Stimulated activated CD8-positive, alpha-beta memory T cell treated with anti-CD3 and anti-CD28 coated beads, Interleukin-2, amount 100 ng/mL, for 1 hour (primary cell): ENCODE results near the gene SAMD9.
A peak's percentile ranks its signal among the peaks of the same experiment; 100 is the strongest.
"Not testable (repeated sequence)": the region's sequence is repeated elsewhere in the genome, so short reads cannot be mapped to it uniquely, and the experiment has no call there.

Experiments
- DNase-seq, 2 donors: peaks; one replicate each; pipeline ENCODE4 v3.0.0-alpha.2; 2020; ENCODE audit warnings: low read depth in 2 of 2

Gene SAMD9

DNA sequence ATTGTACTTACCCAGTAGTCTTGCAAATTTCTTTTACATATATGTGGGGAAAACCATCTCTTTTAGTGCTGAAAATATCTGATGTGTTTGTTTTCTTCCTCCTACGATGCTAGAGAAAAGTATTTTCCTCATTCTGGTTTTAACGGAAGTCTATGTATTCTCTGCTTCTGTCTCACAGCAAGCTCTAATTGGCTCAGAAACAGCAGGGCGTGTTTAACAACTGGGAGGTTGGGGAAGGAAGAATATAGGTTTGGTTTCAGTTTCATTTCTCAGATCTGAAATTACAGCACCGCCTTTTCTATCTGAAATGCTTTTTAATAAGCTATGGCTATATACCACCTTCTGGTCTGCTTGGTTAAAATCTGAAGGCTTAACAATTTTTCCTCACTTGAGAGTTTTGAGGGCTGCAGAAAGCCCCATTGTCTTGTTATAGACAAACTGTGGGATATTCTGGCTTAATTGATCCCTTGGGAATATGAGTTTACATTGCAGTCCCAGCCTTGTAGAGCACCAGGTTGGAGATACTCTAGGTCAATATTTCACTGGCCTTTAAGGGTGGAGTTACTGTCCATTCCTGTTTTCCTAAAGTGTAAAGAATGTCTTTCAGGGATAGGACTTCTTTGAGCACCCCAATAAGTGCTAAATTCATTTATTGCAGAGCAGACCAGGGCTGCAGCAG lies at the start of gene SAMD9:
TSS of gene SAMD9 (minus strand) at position 128 of the 679 bp plus-strand sequence. CDS start 11,882 bp downstream, outside the sequence.
- peak; percentile 18 to 19 for DNase-seq

DNA sequence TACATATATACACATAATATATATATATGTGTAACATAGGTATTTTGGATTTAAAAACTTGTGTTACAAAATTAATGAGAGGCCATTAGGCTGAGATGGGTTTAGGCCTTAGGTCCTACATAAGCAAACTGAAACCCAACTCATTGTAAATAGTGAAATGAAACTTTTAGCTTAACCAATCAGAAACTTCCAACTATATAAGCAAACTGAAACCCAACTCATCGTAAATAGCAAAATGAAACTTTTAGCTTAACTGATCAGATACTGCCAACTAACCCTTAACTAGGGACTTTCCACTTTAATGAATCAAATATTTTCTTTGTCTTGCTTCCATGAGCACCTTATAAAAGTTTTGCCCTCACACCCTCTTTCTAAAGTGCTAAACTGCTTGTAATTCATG lies 47.7 kb upstream of the SAMD9 start:
- no peak for DNase-seq

DNA sequence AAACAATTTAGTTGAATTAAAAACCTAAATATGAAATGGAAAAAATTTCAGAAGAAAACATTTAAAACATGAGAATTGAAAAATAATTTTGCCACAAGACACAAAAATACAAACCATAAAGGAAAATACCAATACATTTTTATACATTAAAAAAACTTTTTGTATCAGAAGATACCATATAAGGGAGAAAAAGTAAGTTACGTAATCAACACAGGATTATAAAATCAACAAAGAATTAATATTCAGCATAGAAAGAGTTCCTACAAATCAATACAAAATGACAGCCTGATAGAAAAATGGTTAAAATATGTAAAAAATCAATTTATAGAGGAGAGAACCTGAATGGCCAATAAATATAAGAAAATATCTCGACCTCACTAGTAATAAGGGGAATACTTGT lies 47.0 kb upstream of the SAMD9 start:
- DNase-seq, result no peak

DNA sequence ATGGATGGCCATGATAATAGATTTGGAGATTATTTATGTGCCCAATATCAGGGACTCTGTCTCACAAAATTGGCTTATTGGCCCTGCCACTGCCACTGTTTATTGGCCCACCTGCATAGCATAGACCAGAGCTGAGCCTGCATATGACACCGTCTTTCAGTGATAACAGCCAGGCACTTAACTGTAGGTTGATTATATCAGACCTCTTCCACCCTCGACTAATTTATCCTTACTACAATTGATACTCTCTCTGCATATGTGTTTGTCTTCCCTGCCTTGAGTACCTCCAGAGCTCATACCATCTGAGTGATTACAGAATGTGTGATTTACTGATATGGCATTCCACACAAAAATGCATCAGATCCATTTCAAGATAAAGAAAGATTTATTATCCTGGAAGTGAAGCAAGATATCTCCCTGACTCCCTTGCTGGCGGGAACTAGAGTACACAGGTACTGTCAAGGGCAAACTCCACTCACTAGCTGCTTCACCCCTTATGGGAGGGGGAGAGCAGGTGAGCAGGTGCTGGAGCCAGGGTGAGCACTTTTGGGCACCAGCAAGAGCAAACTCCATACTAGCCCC lies 43.5 kb upstream of the SAMD9 start:
- DNase-seq, result no peak

DNA sequence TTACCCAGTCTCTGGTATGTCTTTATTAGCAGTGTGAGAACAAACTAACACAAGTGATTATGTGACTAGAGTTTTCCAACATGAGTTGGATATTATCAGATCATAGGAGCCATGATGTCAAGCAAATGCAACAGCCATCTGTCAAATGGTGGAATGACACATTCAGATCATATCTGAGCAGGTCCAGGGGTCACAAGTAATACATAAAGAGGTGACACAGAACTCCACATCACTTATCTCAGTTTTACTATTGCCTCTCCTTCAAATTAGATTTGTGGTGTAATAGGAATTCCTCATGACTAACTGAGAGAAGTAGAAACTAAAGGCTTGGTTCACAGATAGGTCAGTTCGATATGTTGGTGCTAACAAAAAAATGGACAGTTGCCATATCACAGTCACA lies 42.6 kb upstream of the SAMD9 start:
- no peak for DNase-seq

DNA sequence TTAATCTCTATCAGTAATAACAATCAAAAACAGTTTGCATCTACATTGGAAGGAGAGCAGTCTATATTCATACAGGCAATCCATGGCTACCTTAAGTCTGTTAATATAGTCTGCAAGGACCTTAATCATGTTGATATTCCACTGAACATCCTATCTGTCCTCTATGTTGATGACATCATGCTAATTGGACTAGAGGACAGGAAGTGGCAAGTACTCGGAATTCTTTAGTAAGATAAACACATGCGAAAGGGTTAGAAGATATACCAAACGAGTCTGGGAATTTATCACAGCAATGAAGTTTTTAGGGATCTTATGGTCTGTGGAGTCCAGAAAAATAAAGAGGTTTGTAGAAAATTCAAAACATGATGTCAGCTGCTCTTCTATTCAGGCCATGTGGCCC lies 41.7 kb upstream of the SAMD9 start:
- no peak for DNase-seq

DNA sequence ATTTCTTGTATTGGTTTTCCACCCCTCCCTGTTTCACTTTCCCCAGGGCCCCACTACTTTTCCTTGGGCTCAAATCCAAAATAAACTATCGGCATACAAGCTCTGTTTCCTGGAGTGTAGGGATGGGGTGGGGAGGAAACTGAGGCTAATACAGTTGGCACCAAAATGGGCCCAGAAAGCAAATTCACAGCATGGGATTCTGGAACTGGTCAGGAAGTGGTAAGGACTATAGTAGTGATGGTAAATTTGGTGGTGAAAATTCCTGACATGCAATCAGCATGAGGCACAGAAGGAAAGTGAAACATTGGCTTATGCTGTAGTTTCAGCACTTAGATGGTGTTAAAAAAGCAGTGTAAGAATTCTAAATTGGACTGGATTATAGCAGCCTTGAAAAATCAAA lies 39.1 kb upstream of the SAMD9 start:
- no peak for DNase-seq

DNA sequence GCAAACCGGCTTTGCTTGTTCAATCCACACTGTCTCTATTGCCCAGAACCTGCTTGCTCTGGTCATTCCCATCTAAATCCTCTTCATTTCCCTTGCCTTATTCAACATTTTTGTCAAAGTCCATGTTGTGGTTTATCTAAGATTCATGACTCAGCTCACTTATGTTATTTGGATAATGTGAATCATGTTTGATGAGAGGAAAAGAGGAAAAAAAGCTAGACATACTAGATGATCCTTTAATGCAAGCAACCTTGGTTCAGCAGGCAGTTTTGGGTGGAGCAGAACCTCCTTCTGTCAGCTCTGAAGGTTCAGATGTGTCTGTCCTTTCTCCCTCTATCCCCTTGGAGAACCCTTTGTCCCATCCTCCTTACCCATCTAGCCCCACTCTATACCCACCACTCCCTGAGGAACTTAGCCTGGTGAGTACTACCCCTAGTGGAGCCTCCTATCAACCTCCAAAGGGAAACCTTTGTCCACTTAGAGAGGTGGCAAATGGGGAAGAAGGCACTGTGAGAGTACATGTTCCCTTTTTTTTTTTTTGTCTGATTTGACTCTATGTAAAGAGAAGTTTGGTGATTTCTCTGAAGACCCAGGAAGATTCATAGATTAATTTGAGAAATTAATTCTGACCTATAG lies 32.5 kb upstream of the SAMD9 start:
- DNase-seq, result no peak

DNA sequence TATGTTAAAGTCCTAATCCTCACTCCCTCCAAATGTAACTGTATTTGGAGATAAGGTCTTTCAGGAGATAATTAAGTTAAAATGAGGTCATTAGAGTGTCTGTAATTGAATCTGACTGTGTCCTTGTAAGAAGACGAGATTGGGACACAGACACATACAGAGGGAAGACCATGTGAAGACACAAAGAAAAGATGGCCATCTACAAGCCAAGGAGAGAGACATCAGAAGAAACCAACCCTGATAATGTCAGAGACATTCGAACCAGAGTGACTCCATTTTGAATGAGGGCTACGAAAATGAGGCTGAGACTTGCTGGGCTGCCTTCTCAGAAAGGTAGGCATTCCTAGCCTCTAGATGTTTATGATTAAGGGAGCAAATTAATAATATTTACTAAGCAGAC lies 30.9 kb upstream of the SAMD9 start:
- DNase-seq, result no peak

DNA sequence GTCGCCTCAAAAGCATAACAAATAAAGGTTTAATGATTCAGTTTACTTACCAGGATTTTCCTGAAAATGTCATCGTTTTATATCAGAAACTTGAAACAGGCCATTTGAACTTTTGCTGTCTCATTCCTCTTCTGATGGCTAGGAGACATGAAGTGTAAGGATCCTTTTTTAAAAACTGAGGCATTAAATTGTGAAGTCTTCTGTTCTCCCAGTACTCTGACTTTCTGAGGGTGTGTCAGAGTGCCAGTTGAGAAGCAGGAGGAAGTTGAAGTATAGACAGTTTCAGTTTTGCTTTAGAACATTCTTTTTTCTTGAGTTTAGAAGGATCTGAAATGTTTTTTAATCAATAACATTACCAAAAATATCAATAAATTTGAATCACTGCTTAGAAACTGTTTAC lies 30.4 kb upstream of the SAMD9 start, which contains the start of gene SAMD9L:
TSS of gene SAMD9L (minus strand) at position 242 of the 400 bp plus-strand sequence. CDS start 12,414 bp downstream, outside the sequence.
- DNase-seq, result no peak

DNA sequence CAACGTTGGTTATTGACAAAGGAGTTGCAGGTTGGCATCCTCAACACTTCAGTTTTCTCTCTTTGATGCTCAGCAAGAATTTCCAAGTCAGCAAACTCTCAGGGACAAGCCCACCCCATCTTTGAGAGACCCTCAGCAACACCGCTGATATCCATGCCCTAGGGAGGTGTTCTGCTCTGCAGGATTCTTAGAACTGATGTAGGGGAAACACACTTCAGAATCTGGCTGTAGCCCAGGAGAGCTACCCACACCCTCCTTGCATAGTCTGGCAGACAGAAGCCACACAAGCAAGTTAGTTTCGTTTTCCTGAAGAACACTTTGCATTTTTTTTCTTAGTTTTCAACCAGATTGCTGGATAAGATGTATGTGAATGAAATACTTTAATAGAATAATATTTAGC lies 29.6 kb upstream of the SAMD9 start:
- DNase-seq, result peak in 1 of 2 donors; percentile 16

DNA sequence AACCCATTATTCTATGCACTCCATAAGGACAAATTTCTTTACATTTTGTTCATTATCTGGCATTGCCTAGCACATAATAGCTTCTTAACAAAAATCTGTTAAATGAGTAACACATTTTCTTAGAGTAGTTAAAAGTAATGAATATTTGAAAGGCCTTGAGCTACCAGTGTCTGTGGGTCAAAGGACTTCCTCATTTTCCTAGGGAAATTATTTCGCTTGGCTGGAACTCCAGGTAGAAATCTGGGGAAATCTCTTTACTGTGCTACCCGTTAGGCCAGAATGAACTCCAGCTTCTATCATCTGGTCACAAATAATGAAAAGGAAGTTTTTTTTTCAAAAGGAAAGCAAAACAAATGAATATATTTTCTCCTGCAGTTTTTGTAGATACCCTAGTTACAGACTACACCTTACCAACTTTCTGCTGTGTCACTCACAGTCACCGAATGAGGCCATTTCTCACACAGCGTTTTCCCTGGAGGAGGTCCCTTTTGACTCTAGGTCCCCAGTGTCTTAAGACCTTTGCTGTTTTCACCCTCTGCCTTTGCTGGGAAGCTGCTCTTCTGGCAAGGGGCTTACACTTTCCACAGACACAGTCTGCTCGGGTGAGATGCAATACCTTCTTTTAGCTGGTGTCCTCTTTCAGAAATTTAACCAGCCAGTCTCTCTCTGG lies 28.8 kb upstream of the SAMD9 start:
- DNase-seq, result no peak

DNA sequence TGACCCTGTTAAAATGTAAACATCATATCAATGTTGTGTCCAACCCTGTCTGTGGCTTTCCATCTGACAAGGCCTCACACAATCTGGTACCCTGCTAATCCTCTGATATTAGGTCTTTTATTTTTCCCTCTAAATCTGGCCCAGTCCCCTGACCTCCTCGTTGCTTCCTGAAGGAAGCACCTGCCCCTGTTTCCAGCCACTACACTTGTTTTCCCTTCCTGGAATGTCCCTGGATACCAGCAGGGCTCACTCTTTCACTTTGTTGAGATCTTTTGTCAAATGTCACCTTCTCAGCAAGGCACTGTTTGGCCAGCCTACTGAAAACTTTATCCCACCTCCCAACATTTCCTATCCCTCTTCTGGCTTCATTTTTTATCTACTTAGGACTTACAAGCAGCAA lies 28.3 kb upstream of the SAMD9 start:
- no peak for DNase-seq

DNA sequence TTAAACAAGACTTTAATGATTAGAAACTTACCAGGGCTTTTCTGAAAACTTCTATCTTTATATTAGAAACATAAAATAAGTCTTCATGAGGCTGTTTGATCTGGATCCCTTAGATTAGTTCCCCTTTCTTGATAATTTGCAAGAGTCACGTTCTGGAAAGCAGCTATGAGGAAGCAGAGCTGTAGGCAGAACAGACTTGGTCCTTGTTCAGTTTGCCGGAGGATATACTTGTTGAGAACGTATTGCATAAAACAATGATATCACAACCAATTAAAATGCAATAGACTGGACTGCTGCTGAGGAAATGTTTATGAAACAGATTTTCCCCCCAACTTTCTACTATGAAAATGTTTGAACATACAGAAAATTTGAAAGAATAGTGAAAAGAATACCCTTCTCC lies 27.6 kb upstream of the SAMD9 start:
- no peak for DNase-seq

DNA sequence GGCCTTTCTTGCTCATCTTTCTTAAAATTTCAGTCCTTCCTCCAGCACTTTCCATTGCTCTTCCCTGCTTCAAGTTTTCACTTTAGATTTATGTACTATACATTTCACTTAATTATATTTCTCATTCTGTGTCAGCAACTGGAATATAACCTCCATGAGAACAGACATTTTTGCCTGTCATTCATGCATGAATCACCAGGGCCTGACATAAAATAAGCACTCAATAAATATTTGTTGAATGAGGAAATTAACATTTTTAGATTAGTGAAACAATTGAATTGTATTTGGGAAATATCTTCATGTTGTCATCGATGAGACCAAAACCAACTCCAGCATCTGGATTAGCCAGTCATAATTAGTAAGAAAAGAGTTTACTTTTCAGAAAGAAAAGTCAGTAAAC lies 24.3 kb upstream of the SAMD9 start:
- DNase-seq, result no peak

DNA sequence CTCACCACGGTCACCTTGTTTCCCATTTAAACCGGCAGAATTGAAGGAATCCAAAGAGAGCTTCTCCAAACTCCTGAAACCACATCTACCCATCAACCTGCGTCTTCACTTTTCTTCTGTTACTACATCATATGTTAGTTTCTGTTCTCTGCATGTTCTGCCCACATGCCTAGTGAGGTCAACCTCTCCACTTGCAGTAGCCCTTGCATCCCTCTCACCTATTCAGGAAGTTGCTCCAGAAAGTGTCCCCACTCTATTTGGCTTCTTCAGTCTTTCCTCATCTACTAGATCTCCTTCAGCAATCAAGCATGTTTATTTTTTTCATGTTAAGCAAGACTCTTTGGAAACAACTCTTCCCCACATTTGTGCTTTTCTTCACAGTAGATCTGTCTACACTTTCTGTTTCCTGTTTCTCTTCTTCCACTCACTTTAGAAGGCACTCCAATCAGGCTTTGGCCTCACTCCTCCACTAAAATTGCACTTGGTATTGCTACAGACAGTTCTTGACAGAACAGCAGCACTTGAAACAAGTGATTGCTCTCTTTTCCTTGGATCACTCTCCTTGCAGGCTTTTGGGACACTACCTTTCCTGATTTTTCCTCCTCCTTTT lies 22.9 kb upstream of the SAMD9 start:
- DNase-seq, result no peak

DNA sequence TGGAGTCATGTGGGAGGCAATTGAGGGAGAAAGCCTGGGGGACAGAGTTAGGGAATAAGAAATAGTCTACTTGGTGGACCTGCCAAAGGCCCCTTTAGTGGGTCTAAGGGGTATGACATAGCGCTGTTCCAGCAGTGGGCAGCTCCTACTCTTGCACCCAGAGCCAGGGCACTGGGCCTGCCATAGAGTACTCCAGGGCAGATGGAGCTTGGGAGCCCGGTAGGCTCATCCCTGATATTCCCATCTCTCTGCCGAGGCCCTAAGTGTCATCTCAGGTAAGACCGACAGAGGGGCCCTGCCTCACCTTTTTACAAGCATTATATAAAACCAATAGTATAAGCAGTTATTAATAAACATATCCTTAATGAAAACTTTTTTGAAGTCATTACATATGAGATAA lies 20.8 kb upstream of the SAMD9 start:
- DNase-seq, result no peak

DNA sequence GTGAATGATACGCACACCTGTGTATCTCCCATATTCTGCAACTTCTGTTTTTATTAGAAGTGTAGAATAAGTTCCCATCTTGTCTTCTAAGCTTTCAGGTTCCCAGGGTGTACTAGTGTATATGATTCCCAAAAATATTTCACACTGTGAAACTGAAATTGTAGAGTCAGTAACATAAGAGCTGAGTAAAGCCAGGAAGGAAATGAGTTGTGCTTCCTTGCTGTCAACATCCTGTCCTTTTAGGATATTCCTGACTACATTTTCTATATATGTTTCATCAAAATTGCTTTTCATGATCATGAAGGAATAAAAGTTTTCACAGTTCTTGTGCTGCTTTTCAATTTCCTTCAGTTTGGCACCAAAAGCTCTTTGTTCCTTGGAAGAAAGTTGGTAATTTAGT lies 15.2 kb upstream of the SAMD9 start:
- no peak for DNase-seq

DNA sequence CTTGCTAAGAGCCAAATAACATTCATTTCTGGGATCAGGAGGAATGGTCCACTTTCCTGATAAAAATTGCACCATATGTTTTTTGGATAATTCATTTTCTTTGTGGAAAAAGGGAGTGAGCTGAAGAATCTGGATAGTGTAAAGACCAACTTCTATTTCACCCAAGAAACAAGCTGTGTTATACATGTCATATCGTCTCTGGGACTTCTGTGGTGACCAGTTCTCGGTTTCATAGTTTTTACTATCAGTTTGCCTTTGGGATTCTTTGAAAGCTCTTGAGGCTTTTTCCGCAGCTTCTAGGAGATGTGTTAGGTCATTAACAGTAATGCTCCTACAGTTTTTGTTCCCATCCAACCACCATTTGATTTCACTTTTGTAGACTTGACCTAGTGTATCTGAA lies 14.4 kb upstream of the SAMD9 start:
- no peak for DNase-seq

DNA sequence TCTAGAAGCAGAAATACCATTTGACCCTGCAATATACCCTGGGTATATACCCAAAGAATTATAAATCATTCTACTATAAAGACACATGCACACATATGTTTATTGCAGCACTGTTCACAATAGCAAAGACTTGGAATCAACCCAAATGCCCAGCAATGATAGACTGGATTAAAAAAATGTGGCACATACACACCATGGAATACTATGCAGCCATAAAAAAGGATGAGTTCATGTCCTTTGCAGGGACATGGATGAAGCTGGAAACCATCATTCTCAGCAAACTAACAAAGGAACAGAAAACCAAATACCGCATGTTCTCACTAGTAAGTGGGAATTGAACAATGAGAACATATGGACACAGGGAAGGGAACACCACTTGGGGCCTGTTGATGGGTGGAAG lies 9.2 kb upstream of the SAMD9 start:
- DNase-seq, result not testable (repeated sequence)

DNA sequence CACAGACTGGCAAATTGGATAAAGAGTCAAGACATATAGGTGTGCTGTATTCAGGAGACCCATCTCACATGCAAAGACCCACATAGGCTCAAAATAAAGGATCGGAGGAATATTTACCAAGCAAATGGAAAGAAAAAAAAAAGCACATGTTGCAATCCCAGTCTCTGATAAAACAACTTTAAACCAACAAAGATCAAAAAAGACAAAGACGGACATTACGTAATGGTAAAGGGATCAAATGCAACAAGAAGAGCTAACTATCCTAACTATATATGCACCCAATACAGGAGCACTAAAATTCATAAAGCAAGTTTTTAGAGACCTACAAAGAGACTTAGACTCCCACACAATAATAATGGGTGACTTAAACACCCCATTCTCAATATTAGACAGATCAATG lies 5.8 kb upstream of the SAMD9 start:
- DNase-seq, result not testable (repeated sequence)
